Gastrocnemius medialis (tissue), 4 donors: ENCODE measurements around the gene MYO1G.

ENCODE experiments used
- CTCF ChIP-seq, 5 experiments: fragments of 450-650 bp in 3 of 5; fragments of 200-600 bp in 2 of 5; sonication (generic) in 2 of 5; IDR thresholded peaks in 4 of 5; conservative IDR thresholded peaks in 1 of 5; 1 replicate in 4 of 5; 2 replicates in 1 of 5; pipeline ENCODE4 v1.5.1; 2016 to 2019; ENCODE audit warnings: antibody characterized with exemption in 5 of 5, mild to moderate bottlenecking in 3 of 5, moderate library complexity in 3 of 5
- POLR2A ChIP-seq, 2 donors: fragments of 450-650 bp; IDR thresholded peaks; one replicate each; pipeline ENCODE4 v1.6.1; 2017; ENCODE audit warnings: antibody characterized with exemption in 2 of 2, mild to moderate bottlenecking in 2 of 2, moderate library complexity in 2 of 2

DNA sequence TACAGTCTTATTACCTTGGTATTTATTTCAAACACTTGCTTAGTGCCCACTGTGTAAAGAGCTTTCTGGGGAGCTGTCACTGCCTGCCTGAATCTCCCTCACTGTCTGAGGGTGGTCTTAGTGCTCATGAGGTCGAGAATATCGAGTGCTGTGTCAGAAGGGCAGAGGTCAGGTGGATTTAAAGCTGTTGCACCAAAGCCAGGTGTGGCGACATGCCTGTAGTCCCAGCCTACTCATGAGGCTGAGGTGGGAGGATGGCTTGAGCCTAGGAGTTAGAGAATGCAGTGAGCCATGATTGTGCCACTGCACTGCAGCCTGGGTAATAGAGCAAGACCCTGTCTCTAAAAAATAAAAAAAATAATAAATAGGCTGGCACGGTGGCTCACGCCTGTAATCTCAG is 42.1 kb upstream of the MYO1G start:
- TF ChIP-seq CTCF (IDR thresholded peaks at IDR 0.05 in 4 of 5, conservative IDR thresholded peaks at IDR 0.05 in 1 of 5) = no peak
- no peak for TF ChIP-seq POLR2A (IDR thresholded peaks at IDR 0.05)
